HepG2 (cell line): ENCODE results near the gene CNFN. TPM values are rescaled to one million over a fixed set of nuclear protein-coding genes. Genes with fewer than 3 reads are reported as not detected.

ENCODE experiments used
- AKAP8 ChIP-seq: sonication (generic); formaldehyde crosslinking; IDR thresholded peaks from 2 replicates; pipeline ENCODE4 v1.5.1; 2020; ENCODE audit warnings: mild to moderate bottlenecking, missing genetic modification reagents
- ARID5B ChIP-seq: IDR thresholded peaks from 2 replicates; pipeline ENCODE4 v1.4.0; 2020; ENCODE audit warnings: mild to moderate bottlenecking, missing genetic modification reagents
- CREB3 ChIP-seq: sonication (generic); formaldehyde crosslinking; IDR thresholded peaks from 2 replicates; pipeline ENCODE4 v1.5.0; 2020; ENCODE audit warnings: missing genetic modification reagents
- HIC2 ChIP-seq: sonication (generic); formaldehyde crosslinking; IDR thresholded peaks from 2 replicates; pipeline ENCODE4 v1.9.0; 2022; ENCODE audit warnings: low read depth, missing genetic modification reagents
- KDM4B ChIP-seq: sonication (generic); formaldehyde crosslinking; IDR thresholded peaks from 2 replicates; pipeline ENCODE4 v1.4.0; 2020; ENCODE audit warnings: missing genetic modification reagents
- MEIS2 ChIP-seq: sonication (generic); formaldehyde crosslinking; IDR thresholded peaks from 2 replicates; pipeline ENCODE4 v1.9.0; 2021; ENCODE audit warnings: mild to moderate bottlenecking, missing genetic modification reagents
- RBM39 ChIP-seq: fragments of 200-400 bp; formaldehyde crosslinking; IDR thresholded peaks from one replicate; pipeline ENCODE4 v1.6.1; 2018; ENCODE audit warnings: antibody characterized with exemption, mild to moderate bottlenecking, low read depth, low read length; ENCODE audit not compliant: poor library complexity, severe bottlenecking
- ZBTB4 ChIP-seq: sonication (generic); formaldehyde crosslinking; IDR thresholded peaks from 2 replicates; pipeline ENCODE4 v1.4.0; 2020; ENCODE audit warnings: missing genetic modification reagents, mild to moderate bottlenecking, borderline replicate concordance
- ZNF850 ChIP-seq: sonication (generic); formaldehyde crosslinking; conservative IDR thresholded peaks from 2 replicates; pipeline ENCODE4 v1.9.0; 2021; ENCODE audit warnings: mild to moderate bottlenecking, missing genetic modification reagents
- polyA plus RNA-seq, 8 experiments: library from polyadenylated mRNA; depleted of rRNA in 3 of 8; stranded (reverse) in 7 of 8; unstranded in 1 of 8; fragments of >200 nt; fragmentation: Illumina TruSeq in 4 of 8; extraction: Trizol in 4 of 8; gene quantifications; 2 replicates each; pipeline versions ENCODE4 v1.2.1 to v1.2.3, GENCODE V29; 2011 to 2016; ENCODE audit warnings: low read depth in 4 of 8, missing spikeins in 1 of 8, mixed read lengths in 1 of 8; ENCODE audit not compliant: insufficient read depth in 1 of 8
- total RNA-seq, 5 experiments: library from RNA; depleted of rRNA; stranded (reverse); fragments of >200 nt; fragmentation: Illumina TruSeq; extraction: Trizol; gene quantifications; 2 replicates each; pipeline ENCODE4 v1.2.3, GENCODE V29; 2016; ENCODE audit warnings: low read depth in 1 of 5

Gene CNFN
- total and polyA plus RNA-seq, 2 of the 13 experiments (the other 11 are each of a cell fraction or from before 2014, with no cell fraction given): 0.35 to 1.1 TPM

- no peak for TF ChIP-seq CREB3
- no peak for TF ChIP-seq HIC2 (CRISPR knock-in tag)
- no peak for TF ChIP-seq ZBTB4 (CRISPR knock-in tag)
- TF ChIP-seq RBM39: no peak
- TF ChIP-seq KDM4B (CRISPR knock-in tag): no peak
- no peak for TF ChIP-seq ZNF850
- no peak for TF ChIP-seq MEIS2
- 0 out of 2 replicates have a peak, but pooled peaks have one; percentile 18 for TF ChIP-seq AKAP8
- TF ChIP-seq ARID5B: no peak
Observed at GRCh38 chr19:42378225-42379215, 11.6 kb downstream of the CNFN start (continued).
